ENCODE data around the gene PRMT5. TPM values are rescaled to one million over a fixed set of nuclear protein-coding genes. Genes with fewer than 3 reads are reported as not detected.
A peak's percentile ranks its signal among the peaks of the same experiment; 100 is the strongest.

PRMT5 gene
- total and polyA plus RNA-seq, 10 donors = 18.6 to 44.7 (median 35.9) TPM

DNA sequence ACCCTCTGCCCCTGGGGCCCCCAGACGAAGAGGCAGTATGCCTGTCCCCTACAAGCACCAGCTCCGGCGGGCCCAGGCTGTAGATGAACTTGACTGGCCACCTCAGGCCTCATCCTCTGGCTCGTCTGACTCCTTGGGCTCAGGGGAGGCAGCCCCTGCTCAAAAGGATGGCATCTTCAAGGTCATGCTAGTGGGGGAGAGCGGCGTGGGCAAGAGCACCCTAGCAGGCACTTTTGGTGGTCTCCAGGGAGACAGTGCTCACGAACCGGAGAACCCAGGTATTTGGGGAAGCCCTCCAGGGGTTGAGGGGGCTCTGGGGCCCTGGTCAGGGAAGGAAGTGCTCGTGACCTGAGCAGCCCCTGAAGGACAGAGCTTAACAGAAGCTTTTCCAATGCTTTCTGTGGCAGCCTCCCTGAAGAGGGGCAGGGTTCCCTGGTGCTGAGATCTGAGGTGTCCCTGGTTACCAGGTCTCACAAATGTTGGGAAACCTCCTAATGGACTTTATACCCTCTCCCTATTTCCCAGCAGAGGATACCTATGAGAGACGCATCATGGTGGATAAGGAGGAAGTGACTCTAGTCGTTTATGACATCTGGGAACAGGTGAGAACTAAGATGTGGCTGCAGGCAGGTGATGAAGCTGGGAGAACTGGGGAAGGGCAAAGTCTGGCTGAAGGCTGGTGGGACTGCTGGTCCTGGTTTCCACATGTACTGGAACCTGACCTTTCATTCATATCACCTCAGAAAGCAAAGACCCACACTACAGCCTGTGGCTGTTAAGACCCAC, 44.2 kb downstream of the PRMT5 start:
- TF ChIP-seq POLR2A (IDR thresholded peaks at IDR 0.05) (no peak), POLR2AphosphoS5 (IDR thresholded peaks at IDR 0.05) (peak in 1 of 3 donors; percentile 36)
- TF ChIP-seq, protein P1, sequence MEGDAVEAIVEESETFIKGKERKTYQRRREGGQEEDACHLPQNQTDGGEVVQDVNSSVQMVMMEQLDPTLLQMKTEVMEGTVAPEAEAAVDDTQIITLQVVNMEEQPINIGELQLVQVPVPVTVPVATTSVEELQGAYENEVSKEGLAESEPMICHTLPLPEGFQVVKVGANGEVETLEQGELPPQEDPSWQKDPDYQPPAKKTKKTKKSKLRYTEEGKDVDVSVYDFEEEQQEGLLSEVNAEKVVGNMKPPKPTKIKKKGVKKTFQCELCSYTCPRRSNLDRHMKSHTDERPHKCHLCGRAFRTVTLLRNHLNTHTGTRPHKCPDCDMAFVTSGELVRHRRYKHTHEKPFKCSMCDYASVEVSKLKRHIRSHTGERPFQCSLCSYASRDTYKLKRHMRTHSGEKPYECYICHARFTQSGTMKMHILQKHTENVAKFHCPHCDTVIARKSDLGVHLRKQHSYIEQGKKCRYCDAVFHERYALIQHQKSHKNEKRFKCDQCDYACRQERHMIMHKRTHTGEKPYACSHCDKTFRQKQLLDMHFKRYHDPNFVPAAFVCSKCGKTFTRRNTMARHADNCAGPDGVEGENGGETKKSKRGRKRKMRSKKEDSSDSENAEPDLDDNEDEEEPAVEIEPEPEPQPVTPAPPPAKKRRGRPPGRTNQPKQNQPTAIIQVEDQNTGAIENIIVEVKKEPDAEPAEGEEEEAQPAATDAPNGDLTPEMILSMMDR (IDR thresholded peaks at IDR 0.05 in 8 of 11, conservative IDR thresholded peaks at IDR 0.05 in 3 of 11) = no peak
- Histone ChIP-seq H3K27ac (no peak overlapping the region), H3K36me3 (peaks cover 0 to 11% (median 0%) of the 10 kb centered on the region in 6 donors), H3K9me3 (no peaks in the 10 kb centered on the region), H3K27me3 (replicated peaks in 1 of 7) (peaks cover 0 to 20% (median 0%) of the 10 kb centered on the region in 7 donors), H3K4me1 (peaks cover 15 to 75% (median 45%) of the 10 kb centered on the region in 6 donors), H3K4me3 (no peak overlapping the region)
- DNase-seq = no peak
- WGBS, 5 donors = 81 to 85% (median 84%) methylated on average over 8 to 11 of the region's 11 CpGs
- intact Hi-C loops (cut with DNase I; ENCODE audit: low total_unique reads) = no loop called here

DNA sequence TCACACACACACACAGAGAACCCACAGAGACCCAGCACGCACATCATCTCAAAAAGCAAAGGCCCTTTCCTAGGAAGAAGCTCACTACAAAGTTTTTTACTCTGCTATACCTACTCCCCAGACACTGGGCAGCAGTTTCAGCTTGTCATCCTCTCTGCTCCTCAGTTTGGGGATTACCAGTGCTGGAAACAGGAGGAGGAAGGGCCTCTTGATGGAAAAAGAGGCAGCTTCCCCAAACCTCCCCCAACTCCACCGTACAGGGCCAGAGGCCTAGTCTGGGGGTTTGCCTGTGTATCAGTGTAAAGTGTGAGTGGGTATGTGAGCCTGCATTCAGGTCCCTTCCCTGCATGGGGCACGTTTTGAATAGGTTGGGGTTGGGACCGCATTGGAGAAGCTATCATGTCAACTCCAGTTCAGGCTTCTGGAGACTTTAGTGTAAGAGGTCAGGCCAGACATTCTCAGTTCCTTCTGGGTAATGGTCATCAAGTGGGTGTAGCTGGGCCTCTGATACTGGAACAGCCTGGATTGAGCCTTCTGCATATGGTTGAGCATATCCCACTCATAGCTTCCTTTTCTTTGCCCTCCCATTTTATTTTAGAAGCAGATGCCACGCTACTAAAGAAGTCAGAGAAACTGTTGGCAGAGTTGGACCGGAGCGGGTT, 45.0 kb downstream of the PRMT5 start:
- H3K27ac ChIP-seq = no peak overlapping the region
- peaks cover 15 to 70% (median 44%) of the 10 kb centered on the region in 6 donors for H3K4me1 ChIP-seq
- no peak overlapping the region for H3K4me3 ChIP-seq
- peaks cover 0 to 18% (median 4%) of the 10 kb centered on the region in 6 donors for H3K36me3 ChIP-seq
- TF ChIP-seq POLR2AphosphoS5 (IDR thresholded peaks at IDR 0.05) (no peak), POLR2A (IDR thresholded peaks at IDR 0.05) (no peak)
- TF ChIP-seq, protein P1 (IDR thresholded peaks at IDR 0.05 in 8 of 11, conservative IDR thresholded peaks at IDR 0.05 in 3 of 11) = no peak
- WGBS, 5 donors = 80 to 86% (median 82%) methylated on average over 7 of the region's 7 CpGs
- peaks cover 0 to 20% (median 0%) of the 10 kb centered on the region in 7 donors for H3K27me3 ChIP-seq (replicated peaks in 1 of 7)
- no peaks in the 10 kb centered on the region for H3K9me3 ChIP-seq
- DNase-seq = no peak
- intact Hi-C loops (cut with DNase I; ENCODE audit: low total_unique reads) = no loop called here

DNA sequence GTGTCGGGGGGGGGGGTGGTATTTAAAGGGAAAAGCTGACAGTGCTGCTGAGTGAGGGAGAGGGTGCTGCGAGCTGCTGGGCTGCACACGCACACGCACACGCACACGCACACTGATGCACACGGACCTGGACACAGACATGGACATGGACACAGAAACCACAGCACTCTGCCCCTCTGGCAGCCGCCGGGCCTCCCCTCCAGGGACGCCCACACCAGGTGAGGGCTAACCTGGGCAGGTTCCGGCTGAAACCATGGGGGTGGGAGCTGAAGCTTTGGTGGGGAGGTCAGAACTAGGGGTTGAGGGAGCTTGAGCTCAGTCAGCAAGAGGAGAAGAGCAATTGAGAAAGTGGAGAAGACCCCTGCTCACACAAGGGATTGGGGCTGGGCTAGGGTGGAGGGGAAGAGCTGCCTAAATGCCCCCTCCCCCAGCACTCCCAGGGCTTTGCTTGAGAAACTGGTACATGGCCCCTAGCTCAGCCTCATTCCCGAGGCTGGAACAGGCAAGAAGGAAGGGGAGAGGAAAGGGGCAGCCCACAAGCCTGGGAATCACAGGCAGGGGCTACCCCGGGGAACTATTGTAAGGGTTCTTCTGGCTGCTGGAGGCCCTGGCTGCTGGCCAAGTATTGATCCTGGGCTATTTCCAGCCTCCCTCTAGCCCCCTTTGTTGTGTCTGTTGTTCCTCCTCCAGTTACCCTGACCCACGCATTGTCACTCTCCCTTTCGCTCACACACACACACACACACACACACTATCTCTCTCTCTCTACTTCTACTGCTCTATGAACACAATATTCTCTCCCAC, 45.8 kb downstream of the PRMT5 start, which contains the start of gene REM2:
REM2 (plus strand) TSS at position 50 of the 804 bp plus-strand sequence; CDS start at position 116, 66 bp downstream.
- Histone ChIP-seq H3K9me3 (no peaks in the 10 kb centered on the region), H3K4me3 (no peak within 1 kb of the TSS), H3K4me1 (peaks cover 15 to 70% (median 38%) of the 10 kb centered on the region in 6 donors), H3K27ac (no peak within 1 kb of the TSS), H3K36me3 (peaks cover 0 to 27% (median 12%) of the 10 kb centered on the region in 6 donors), H3K27me3 (replicated peaks in 1 of 7) (peaks cover 0 to 20% (median 0%) of the 10 kb centered on the region in 7 donors)
- intact Hi-C loops (cut with DNase I; ENCODE audit: low total_unique reads) = no loop called here
- 56 to 76% (median 66%) methylated on average over 14 to 15 of the region's 15 CpGs for WGBS, 5 donors
- DNase-seq = no peak
- TF ChIP-seq POLR2AphosphoS5 (IDR thresholded peaks at IDR 0.05) (peak in 1 of 3 donors; percentile 80), POLR2A (IDR thresholded peaks at IDR 0.05) (no peak)
- TF ChIP-seq, protein P1 (IDR thresholded peaks at IDR 0.05 in 8 of 11, conservative IDR thresholded peaks at IDR 0.05 in 3 of 11) = no peak

Data from spleen (tissue), 11 donors.